Retinal pigment epithelial cell (primary cell): ENCODE results near the gene ITGA1.

Source experiments
- DNase-seq: peaks from one replicate; pipeline ENCODE4 v3.0.0-alpha.2; 2010; ENCODE audit warnings: low read depth
- H3K4me3 ChIP-seq: 2 replicates; pipeline ENCODE4 v1.5.1; 2011; ENCODE audit warnings: mild to moderate bottlenecking, low read length, control low read depth, moderate library complexity
- CTCF ChIP-seq: conservative IDR thresholded peaks from 2 replicates; pipeline ENCODE4 v1.5.1; 2011; ENCODE audit warnings: low read depth, low read length, control low read depth, inconsistent platforms

The ITGA1 gene

GRCh38 chr5:52746539-52746938 lies 41.2 kb upstream of the ITGA1 start:
- no peak for TF ChIP-seq CTCF
- H3K4me3 ChIP-seq, result no peak overlapping the region
- no peak for DNase-seq

DNA sequence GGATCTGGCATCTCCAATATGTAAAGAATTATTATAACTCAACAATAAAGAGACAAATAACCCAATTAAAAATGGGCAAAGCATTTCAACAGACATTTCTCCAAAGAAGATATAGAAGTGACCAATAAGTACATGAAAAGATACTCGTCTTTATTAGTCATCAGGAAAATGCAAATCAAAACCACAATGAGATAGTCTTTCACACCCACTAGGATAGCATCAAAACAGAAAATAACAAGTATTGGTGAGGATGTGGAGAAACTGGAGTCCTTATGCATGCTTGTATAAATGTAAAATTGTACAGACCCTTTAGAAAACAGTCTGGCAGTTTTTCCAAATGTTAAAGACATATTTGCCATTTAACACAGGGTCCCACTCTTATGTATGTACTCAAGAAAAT lies 39.1 kb upstream of the ITGA1 start:
- TF ChIP-seq CTCF, result no peak
- H3K4me3 ChIP-seq, result no peak overlapping the region
- no peak for DNase-seq

GRCh38 chr5:52749666-52750065 lies 38.0 kb upstream of the ITGA1 start:
- H3K4me3 ChIP-seq, result no peak overlapping the region
- TF ChIP-seq CTCF, result no peak

GRCh38 chr5:52751137-52751536 lies 36.6 kb upstream of the ITGA1 start:
- TF ChIP-seq CTCF, result no peak
- no peak for DNase-seq
- no peak overlapping the region for H3K4me3 ChIP-seq

More at GRCh38 chr5:52749666-52750065, 38.0 kb upstream of the ITGA1 start:
- no peak for DNase-seq

DNA sequence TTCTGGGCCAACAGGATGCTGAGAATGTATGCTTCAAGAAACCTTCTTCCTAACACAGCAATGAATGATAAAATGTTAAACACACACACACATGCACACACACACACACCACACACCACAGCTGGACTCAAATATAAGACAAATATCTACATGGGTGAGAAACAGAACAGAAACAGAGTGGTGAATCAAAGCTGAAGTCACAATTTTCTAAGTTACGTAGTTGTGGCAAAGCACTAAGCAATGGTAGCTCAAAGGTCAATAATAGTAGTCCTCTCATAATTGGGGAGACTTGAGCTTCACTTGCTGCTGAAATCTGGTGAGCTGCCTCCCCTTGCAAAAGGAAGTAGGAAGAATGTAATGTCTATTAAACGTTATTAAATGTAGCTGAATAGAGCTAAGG lies 33.7 kb upstream of the ITGA1 start:
- DNase-seq, result no peak
- H3K4me3 ChIP-seq, result no peak overlapping the region
- no peak for TF ChIP-seq CTCF

- no peak for DNase-seq
- H3K4me3 ChIP-seq, result no peak overlapping the region
- no peak for TF ChIP-seq CTCF
Measured at GRCh38 chr5:52757527-52757926, 30.2 kb upstream of the ITGA1 start.

GRCh38 chr5:52758014-52758413 lies 29.7 kb upstream of the ITGA1 start:
- no peak for TF ChIP-seq CTCF
- no peak for DNase-seq
- no peak overlapping the region for H3K4me3 ChIP-seq
